ENCODE results near the gene ASB3. TPM values are rescaled to one million over a fixed set of nuclear protein-coding genes. Genes with fewer than 3 reads are reported as not detected.

The ASB3 gene
- total and polyA plus RNA-seq, 2 donors (not counting 1 experiment from before 2014, with no cell fraction given): 15.9 to 30.7 TPM

- CTCF ChIA-PET: no interaction called here
- Histone ChIP-seq H3K9me3 (ENCODE audit: control extremely low read depth in 1 of 3, control insufficient read depth in 2 of 3, insufficient read depth in 1 of 3, low read length in 2 of 3) (peaks cover 5 to 12% (median 11%) of the 10 kb centered on the region in 3 donors), H3K4me2 (replicated peaks; ENCODE audit: low read depth, low read length, poor library complexity, severe bottlenecking) (no peak overlapping the region), H3K27ac (ENCODE audit: low read length in 2 of 2) (no peak overlapping the region), H3K36me3 (replicated peaks in 1 of 2; ENCODE audit: control extremely low read depth in 1 of 2, control insufficient read depth in 1 of 2, extremely low read depth in 1 of 2, insufficient read depth in 2 of 2, low read length in 1 of 2) (peaks cover 12 to 43% of the 10 kb centered on the region in 2 experiments), H3K79me2 (ENCODE audit: control insufficient read depth, insufficient read depth, low read length) (no peaks in the 10 kb centered on the region), H3K4me3 (ENCODE audit: control extremely low read depth in 1 of 5, extremely low read depth in 1 of 5, insufficient read depth in 1 of 5, low read depth in 2 of 5, low read length in 4 of 5) (no peak overlapping the region), H3K9ac (ENCODE audit: low read length) (no peak overlapping the region), H2AFZ (ENCODE audit: insufficient read depth, low read depth, low read length, poor library complexity, severe bottlenecking) (no peak overlapping the region), H3K4me1 (ENCODE audit: control insufficient read depth in 2 of 2, insufficient read depth in 2 of 2, low read length in 2 of 2) (no peaks in the 10 kb centered on the region), H4K20me1 (ENCODE audit: control insufficient read depth, insufficient read depth, low read length, poor library complexity, severe bottlenecking) (no peaks in the 10 kb centered on the region), H3K27me3 (replicated peaks in 1 of 4; ENCODE audit: control extremely low read depth in 1 of 4, control insufficient read depth in 3 of 4, insufficient read depth in 4 of 4, low read length in 3 of 4) (no peaks in the 10 kb centered on the region)
- Mint-ChIP-seq H3K9me3 (ENCODE audit: insufficient read depth) (peaks cover 7% of the 10 kb centered on the region), H3K27me3 (no peaks in the 10 kb centered on the region), H3K4me3 (no peak overlapping the region), H3K4me1 (no peaks in the 10 kb centered on the region), H3K27ac (no peak overlapping the region)
- intact Hi-C loops (cut with micrococcal nuclease): no loop called here
- TF ChIP-seq EZH2 (IDR thresholded peaks at IDR 0.05; ENCODE audit: borderline replicate concordance, insufficient read depth, low read depth, low read length, poor library complexity, severe bottlenecking) (no peak), CTCF (IDR thresholded peaks at IDR 0.05) (no peak)
- no peak for ATAC-seq (ENCODE audit: low read depth)
- no peak for DNase-seq
- POLR2A ChIA-PET: no interaction called here
Observed at GRCh38 chr2:53708988-53709387, 77.8 kb downstream of the ASB3 start.

- no peaks in the 10 kb centered on the region for H3K9me3 Mint-ChIP-seq (ENCODE audit: insufficient read depth)
Observed at GRCh38 chr2:53701221-53701620, 85.5 kb downstream of the ASB3 start.

More at GRCh38 chr2:53701221-53701620, 85.5 kb downstream of the ASB3 start:
- H3K36me3 ChIP-seq (replicated peaks in 1 of 2; ENCODE audit: control extremely low read depth in 1 of 2, control insufficient read depth in 1 of 2, extremely low read depth in 1 of 2, insufficient read depth in 2 of 2, low read length in 1 of 2): peaks cover 14 to 20% of the 10 kb centered on the region in 2 experiments
- no peak overlapping the region for H3K4me3 ChIP-seq (ENCODE audit: control extremely low read depth in 1 of 5, extremely low read depth in 1 of 5, insufficient read depth in 1 of 5, low read depth in 2 of 5, low read length in 4 of 5)
- no peaks in the 10 kb centered on the region for H4K20me1 ChIP-seq (ENCODE audit: control insufficient read depth, insufficient read depth, low read length, poor library complexity, severe bottlenecking)
- ChIA-PET CTCF (no interaction called here), POLR2A (no interaction called here)
- no peaks in the 10 kb centered on the region for H3K4me1 ChIP-seq (ENCODE audit: control insufficient read depth in 2 of 2, insufficient read depth in 2 of 2, low read length in 2 of 2)
- H3K27ac ChIP-seq (ENCODE audit: low read length in 2 of 2): no peak overlapping the region
- intact Hi-C loops (cut with micrococcal nuclease): no loop called here
- Mint-ChIP-seq H3K4me3 (no peak overlapping the region), H3K27me3 (no peaks in the 10 kb centered on the region), H3K27ac (no peak overlapping the region), H3K4me1 (no peaks in the 10 kb centered on the region)
- H3K4me2 ChIP-seq (replicated peaks; ENCODE audit: low read depth, low read length, poor library complexity, severe bottlenecking): no peak overlapping the region
- TF ChIP-seq CTCF (IDR thresholded peaks at IDR 0.05) (no peak), EZH2 (IDR thresholded peaks at IDR 0.05; ENCODE audit: borderline replicate concordance, insufficient read depth, low read depth, low read length, poor library complexity, severe bottlenecking) (no peak)
- peaks cover 0 to 2% (median 0%) of the 10 kb centered on the region in 3 donors for H3K9me3 ChIP-seq (ENCODE audit: control extremely low read depth in 1 of 3, control insufficient read depth in 2 of 3, insufficient read depth in 1 of 3, low read length in 2 of 3)
- no CpG with 5 or more reads among the region's 2 CpGs for WGBS (ENCODE audit: insufficient coverage)
- DNase-seq (no peak), ATAC-seq (ENCODE audit: low read depth) (no peak)
- no peak overlapping the region for H2AFZ ChIP-seq (ENCODE audit: insufficient read depth, low read depth, low read length, poor library complexity, severe bottlenecking)
- no peaks in the 10 kb centered on the region for H3K79me2 ChIP-seq (ENCODE audit: control insufficient read depth, insufficient read depth, low read length)
- H3K27me3 ChIP-seq (replicated peaks in 1 of 4; ENCODE audit: control extremely low read depth in 1 of 4, control insufficient read depth in 3 of 4, insufficient read depth in 4 of 4, low read length in 3 of 4): no peaks in the 10 kb centered on the region
- no peak overlapping the region for H3K9ac ChIP-seq (ENCODE audit: low read length)

All from B cell (primary cell).